Natural killer cell treated with Interleukin-12 subunit alpha and Interleukin-12 subunit beta and Interleukin-15 and Interleukin-18, amount 100 ng/mL, for 72 hours (primary cell): ENCODE results near the gene CHSY3. TPM values are rescaled to one million over a fixed set of nuclear protein-coding genes. Genes with fewer than 3 reads are reported as not detected.

ENCODE experiments used
- ATAC-seq, 2 donors: fragments of 150-1000 bp; cut with Tn5 transposase in 1 of 2; sonication (Bioruptor Pico), chemical (Tn5 transposase) in 1 of 2; 2 replicates each; pipeline ENCODE4 v1.10.0; 2021
- DNase-seq: peaks from one replicate; pipeline ENCODE4 v3.0.0; 2022; ENCODE audit warnings: low spot score
- H3K27ac Mint-ChIP-seq, 2 donors: 1 replicate in 1 of 2; 2 replicates in 1 of 2; pipeline ENCODE4 v1.8.0; 2022; ENCODE audit warnings: mixed read lengths in 2 of 2, mild to moderate bottlenecking in 1 of 2, moderate library complexity in 1 of 2
- H3K27me3 Mint-ChIP-seq, 2 donors: 1 replicate in 1 of 2; 2 replicates in 1 of 2; pipeline ENCODE4 v1.8.0; 2022; ENCODE audit warnings: mixed read lengths in 2 of 2
- H3K36me3 Mint-ChIP-seq: one replicate; pipeline ENCODE4 v1.8.0; 2022; ENCODE audit warnings: mixed read lengths
- H3K4me1 Mint-ChIP-seq, 2 donors: 1 replicate in 1 of 2; 2 replicates in 1 of 2; pipeline ENCODE4 v1.8.0; 2022; ENCODE audit warnings: low read depth in 2 of 2, mixed read lengths in 2 of 2, mild to moderate bottlenecking in 1 of 2
- H3K4me3 Mint-ChIP-seq: one replicate; pipeline ENCODE4 v1.8.0; 2022; ENCODE audit warnings: mixed read lengths
- H3K9me3 Mint-ChIP-seq: 2 replicates; pipeline ENCODE4 v1.8.0; 2022; ENCODE audit warnings: mixed read lengths
- total RNA-seq, 2 donors: library from RNA; stranded (reverse); gene quantifications; one replicate each; pipeline ENCODE4 v1.2.3, GENCODE V29; 2022

CHSY3 gene
- total RNA-seq, 2 donors from 2014 or later, result 0.19 to 2.3 TPM

- no peak for ATAC-seq
- no peak for DNase-seq
- no peaks in the 10 kb centered on the region for H3K27me3 Mint-ChIP-seq
- H3K27ac Mint-ChIP-seq, result no peak overlapping the region
- H3K36me3 Mint-ChIP-seq, result peaks cover 4% of the 10 kb centered on the region
- no peak overlapping the region for H3K4me3 Mint-ChIP-seq
- H3K4me1 Mint-ChIP-seq, result no peaks in the 10 kb centered on the region
- peaks cover 12% of the 10 kb centered on the region for H3K9me3 Mint-ChIP-seq
Measured at GRCh38 chr5:130018641-130019040, 114.4 kb downstream of the CHSY3 start.

GRCh38 chr5:130021000-130021399 lies 116.7 kb downstream of the CHSY3 start:
- Mint-ChIP-seq H3K27me3 (no peaks in the 10 kb centered on the region), H3K4me1 (no peaks in the 10 kb centered on the region), H3K9me3 (peaks cover 4% of the 10 kb centered on the region), H3K4me3 (no peak overlapping the region), H3K36me3 (no peaks in the 10 kb centered on the region), H3K27ac (no peak overlapping the region)
- DNase-seq, result no peak
- no peak for ATAC-seq

GRCh38 chr5:130021876-130022275 lies 117.6 kb downstream of the CHSY3 start:
- H3K9me3 Mint-ChIP-seq, result peaks cover 4% of the 10 kb centered on the region
- H3K27me3 Mint-ChIP-seq, result no peaks in the 10 kb centered on the region
- no peak overlapping the region for H3K4me3 Mint-ChIP-seq
- DNase-seq (no peak), ATAC-seq (no peak)
- H3K36me3 Mint-ChIP-seq, result no peaks in the 10 kb centered on the region
- no peaks in the 10 kb centered on the region for H3K4me1 Mint-ChIP-seq
- no peak overlapping the region for H3K27ac Mint-ChIP-seq

GRCh38 chr5:130023604-130024003 lies 119.3 kb downstream of the CHSY3 start:
- Mint-ChIP-seq H3K4me1 (no peaks in the 10 kb centered on the region), H3K4me3 (peak overlapping the region; percentile 11), H3K9me3 (peaks cover 5% of the 10 kb centered on the region), H3K27me3 (no peaks in the 10 kb centered on the region), H3K27ac (peak overlapping the region in 1 of 2 donors; percentile 53), H3K36me3 (no peaks in the 10 kb centered on the region)
- no peak for DNase-seq
- ATAC-seq, result peak in 1 of 2 donors; percentile 56

- no peaks in the 10 kb centered on the region for H3K36me3 Mint-ChIP-seq
- peak overlapping the region in 1 of 2 donors; percentile 53 for H3K27ac Mint-ChIP-seq
- no peaks in the 10 kb centered on the region for H3K27me3 Mint-ChIP-seq
- DNase-seq (no peak), ATAC-seq (no peak)
- H3K9me3 Mint-ChIP-seq, result peaks cover 8% of the 10 kb centered on the region
- no peaks in the 10 kb centered on the region for H3K4me1 Mint-ChIP-seq
- peak overlapping the region; percentile 11 for H3K4me3 Mint-ChIP-seq
Measured at GRCh38 chr5:130024006-130024405, 119.7 kb downstream of the CHSY3 start.

GRCh38 chr5:130025511-130025910 lies 121.2 kb downstream of the CHSY3 start:
- no peaks in the 10 kb centered on the region for H3K36me3 Mint-ChIP-seq
- H3K9me3 Mint-ChIP-seq, result peaks cover 4% of the 10 kb centered on the region
- ATAC-seq (no peak), DNase-seq (no peak)
- no peak overlapping the region for H3K4me3 Mint-ChIP-seq
- H3K4me1 Mint-ChIP-seq, result no peaks in the 10 kb centered on the region
- no peaks in the 10 kb centered on the region for H3K27me3 Mint-ChIP-seq
- no peak overlapping the region for H3K27ac Mint-ChIP-seq

GRCh38 chr5:130032807-130033206 lies 128.5 kb downstream of the CHSY3 start:
- H3K27me3 Mint-ChIP-seq, result no peaks in the 10 kb centered on the region
- no peaks in the 10 kb centered on the region for H3K36me3 Mint-ChIP-seq
- H3K9me3 Mint-ChIP-seq, result peaks cover 14% of the 10 kb centered on the region
- DNase-seq (no peak), ATAC-seq (no peak)
- H3K4me1 Mint-ChIP-seq, result no peaks in the 10 kb centered on the region
- no peak overlapping the region for H3K27ac Mint-ChIP-seq
- no peak overlapping the region for H3K4me3 Mint-ChIP-seq

GRCh38 chr5:130034566-130035210 lies 130.4 kb downstream of the CHSY3 start:
- Mint-ChIP-seq H3K4me3 (no peak overlapping the region), H3K9me3 (peaks cover 10% of the 10 kb centered on the region), H3K4me1 (no peaks in the 10 kb centered on the region), H3K36me3 (no peaks in the 10 kb centered on the region), H3K27me3 (no peaks in the 10 kb centered on the region), H3K27ac (no peak overlapping the region)
- ATAC-seq (no peak), DNase-seq (no peak)

GRCh38 chr5:130035388-130035787 lies 131.1 kb downstream of the CHSY3 start:
- Mint-ChIP-seq H3K4me1 (no peaks in the 10 kb centered on the region), H3K27me3 (no peaks in the 10 kb centered on the region), H3K4me3 (no peak overlapping the region), H3K9me3 (peaks cover 10% of the 10 kb centered on the region), H3K36me3 (no peaks in the 10 kb centered on the region), H3K27ac (no peak overlapping the region)
- DNase-seq (no peak), ATAC-seq (no peak)

GRCh38 chr5:130037905-130038304 lies 133.6 kb downstream of the CHSY3 start:
- Mint-ChIP-seq H3K27ac (no peak overlapping the region), H3K4me3 (no peak overlapping the region), H3K9me3 (peaks cover 10% of the 10 kb centered on the region), H3K27me3 (no peaks in the 10 kb centered on the region), H3K36me3 (no peaks in the 10 kb centered on the region), H3K4me1 (no peaks in the 10 kb centered on the region)
- ATAC-seq (no peak), DNase-seq (no peak)

GRCh38 chr5:130043834-130044233 lies 139.6 kb downstream of the CHSY3 start:
- DNase-seq, result no peak
- H3K9me3 Mint-ChIP-seq, result peaks cover 11% of the 10 kb centered on the region
- H3K4me1 Mint-ChIP-seq, result no peaks in the 10 kb centered on the region
- no peaks in the 10 kb centered on the region for H3K27me3 Mint-ChIP-seq
- H3K4me3 Mint-ChIP-seq, result no peak overlapping the region
- peaks cover 6% of the 10 kb centered on the region for H3K36me3 Mint-ChIP-seq
- no peak for ATAC-seq
- H3K27ac Mint-ChIP-seq, result no peak overlapping the region

- peaks cover 11% of the 10 kb centered on the region for H3K9me3 Mint-ChIP-seq
- peak in 1 of 2 donors; percentile 66 for ATAC-seq
- H3K4me1 Mint-ChIP-seq, result no peaks in the 10 kb centered on the region
- H3K27ac Mint-ChIP-seq, result no peak overlapping the region
- peaks cover 6% of the 10 kb centered on the region for H3K36me3 Mint-ChIP-seq
- H3K27me3 Mint-ChIP-seq, result no peaks in the 10 kb centered on the region
- no peak overlapping the region for H3K4me3 Mint-ChIP-seq
- no peak for DNase-seq
Measured at GRCh38 chr5:130045334-130045733, 141.1 kb downstream of the CHSY3 start.

- DNase-seq, result no peak
- no peak overlapping the region for H3K4me3 Mint-ChIP-seq
- H3K9me3 Mint-ChIP-seq, result peaks cover 3% of the 10 kb centered on the region
- no peaks in the 10 kb centered on the region for H3K36me3 Mint-ChIP-seq
- no peak overlapping the region for H3K27ac Mint-ChIP-seq
- H3K4me1 Mint-ChIP-seq, result no peaks in the 10 kb centered on the region
- no peaks in the 10 kb centered on the region for H3K27me3 Mint-ChIP-seq
- no peak for ATAC-seq
Measured at GRCh38 chr5:130050585-130050984, 146.3 kb downstream of the CHSY3 start.

- Mint-ChIP-seq H3K4me3 (no peak overlapping the region), H3K4me1 (no peaks in the 10 kb centered on the region), H3K27ac (no peak overlapping the region), H3K36me3 (no peaks in the 10 kb centered on the region), H3K27me3 (no peaks in the 10 kb centered on the region), H3K9me3 (peaks cover 3% of the 10 kb centered on the region)
- ATAC-seq (no peak), DNase-seq (no peak)
Measured at GRCh38 chr5:130052752-130053151, 148.5 kb downstream of the CHSY3 start.

- Mint-ChIP-seq H3K36me3 (peaks cover 4% of the 10 kb centered on the region), H3K9me3 (peaks cover 6% of the 10 kb centered on the region), H3K4me1 (no peaks in the 10 kb centered on the region), H3K27me3 (no peaks in the 10 kb centered on the region), H3K4me3 (no peak overlapping the region), H3K27ac (no peak overlapping the region)
- ATAC-seq (no peak), DNase-seq (no peak)
Measured at GRCh38 chr5:130055572-130055971, 151.3 kb downstream of the CHSY3 start.
